GM18498 (cell line): ENCODE measurements around the gene FGL2.
A peak's percentile ranks its signal among the peaks of the same experiment; 100 is the strongest.
"Not testable (repeated sequence)": the region's sequence is repeated elsewhere in the genome, so short reads cannot be mapped to it uniquely, and the experiment has no call there.

Source experiments
- ATAC-seq: cut with Tn5 transposase; IDR thresholded peaks from one replicate; pipeline ENCODE4 v1.9.1; 2021; ENCODE audit warnings: mild to moderate bottlenecking, moderate library complexity; ENCODE audit not compliant: unreplicated experiment

FGL2 gene

GRCh38 chr7:77216181-77216845 lies 16.7 kb upstream of the FGL2 start:
- ATAC-seq, result no peak

- ATAC-seq, result no peak
These were observed 10.0 kb upstream of the FGL2 start for GRCh38 chr7:77209479-77210139.

GRCh38 chr7:77208416-77208815 lies 8.8 kb upstream of the FGL2 start:
- no peak for ATAC-seq

- ATAC-seq, result no peak
These were observed 6.1 kb upstream of the FGL2 start for GRCh38 chr7:77205706-77206105.

GRCh38 chr7:77202481-77202976 lies 2.9 kb upstream of the FGL2 start:
- peak; percentile 91 for ATAC-seq

GRCh38 chr7:77200542-77200941 lies 923 bp upstream of the FGL2 start:
- no peak for ATAC-seq

- ATAC-seq, result no peak
These were observed 2.5 kb downstream of the FGL2 start for GRCh38 chr7:77197141-77197540.

GRCh38 chr7:77188731-77189437 lies 10.7 kb downstream of the FGL2 start:
- ATAC-seq, result no peak

GRCh38 chr7:77185866-77186265 lies 13.8 kb downstream of the FGL2 start:
- ATAC-seq, result no peak

GRCh38 chr7:77184990-77185389 lies 14.6 kb downstream of the FGL2 start:
- no peak for ATAC-seq

- no peak for ATAC-seq
These were observed 15.2 kb downstream of the FGL2 start for GRCh38 chr7:77184463-77184862.

- no peak for ATAC-seq
These were observed 17.4 kb downstream of the FGL2 start for GRCh38 chr7:77182261-77182660.

- no peak for ATAC-seq
These were observed 17.9 kb downstream of the FGL2 start for GRCh38 chr7:77181734-77182133.

- ATAC-seq, result no peak
These were observed 18.5 kb downstream of the FGL2 start for GRCh38 chr7:77181015-77181595.

- ATAC-seq, result not testable (repeated sequence)
These were observed 21.6 kb downstream of the FGL2 start for GRCh38 chr7:77178024-77178423.

GRCh38 chr7:77177321-77177904 lies 22.2 kb downstream of the FGL2 start:
- not testable (repeated sequence) for ATAC-seq

GRCh38 chr7:77175274-77175800 lies 24.3 kb downstream of the FGL2 start:
- ATAC-seq, result peak; percentile 82

- ATAC-seq, result not testable (repeated sequence)
These were observed 25.2 kb downstream of the FGL2 start for GRCh38 chr7:77174418-77174817.

GRCh38 chr7:77172437-77173172 lies 27.0 kb downstream of the FGL2 start:
- not testable (repeated sequence) for ATAC-seq

- not testable (repeated sequence) for ATAC-seq
These were observed 28.5 kb downstream of the FGL2 start for GRCh38 chr7:77171073-77171472.
